Activated CD4-positive, alpha-beta T cell treated with anti-CD3 and anti-CD28 coated beads, Interleukin-2, Interleukin-6, amounts not matched to agents 100 ng/mL and 50 ng/mL, durations not matched to agents 16 hours and 8 hours (primary cell): Measurements from ENCODE around the gene COL15A1.

Source experiments
- DNase-seq: peaks from one replicate; pipeline ENCODE4 v3.0.0-alpha.2; 2020

The COL15A1 gene

DNA sequence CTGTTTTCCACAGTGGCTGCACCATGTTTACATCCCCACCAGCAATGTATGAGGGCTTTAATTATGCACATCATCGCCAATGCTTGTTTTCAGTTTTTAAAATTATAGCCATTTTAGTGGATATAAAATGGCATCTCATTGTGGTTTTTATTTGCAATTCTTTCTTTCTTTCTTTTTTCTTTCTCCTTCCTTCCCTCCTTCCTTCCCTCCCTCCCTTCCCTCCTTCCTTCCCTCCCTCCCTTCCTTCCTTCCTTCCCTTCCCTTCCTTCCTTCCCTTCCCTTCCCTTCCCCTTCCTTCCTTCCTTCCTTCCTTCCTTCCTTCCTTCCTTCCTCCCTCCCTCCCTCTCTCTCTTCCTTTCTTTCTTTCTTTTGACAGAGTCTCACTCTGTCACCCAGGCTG, 6.6 kb downstream of the COL15A1 start:
- no peak for DNase-seq

DNA sequence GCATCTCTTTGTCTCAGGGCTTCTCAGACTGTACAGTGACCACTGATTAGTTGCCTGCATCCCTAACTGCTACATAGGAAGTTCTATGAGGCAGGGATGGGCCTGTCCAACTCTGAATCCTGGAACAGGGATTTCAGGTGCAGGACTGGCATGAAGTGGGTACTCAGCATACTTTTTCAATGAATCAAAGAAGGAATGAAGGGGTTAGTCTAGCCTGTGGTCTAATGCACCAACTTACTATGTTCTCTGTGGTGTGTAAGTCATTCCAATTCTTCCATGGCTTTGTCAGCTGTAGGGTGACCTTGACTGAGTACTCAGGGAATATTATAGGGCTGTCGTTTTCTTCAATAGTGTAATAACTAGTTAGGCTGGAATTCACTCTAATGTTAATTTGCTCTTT, 8.3 kb downstream of the COL15A1 start:
- no peak for DNase-seq

DNA sequence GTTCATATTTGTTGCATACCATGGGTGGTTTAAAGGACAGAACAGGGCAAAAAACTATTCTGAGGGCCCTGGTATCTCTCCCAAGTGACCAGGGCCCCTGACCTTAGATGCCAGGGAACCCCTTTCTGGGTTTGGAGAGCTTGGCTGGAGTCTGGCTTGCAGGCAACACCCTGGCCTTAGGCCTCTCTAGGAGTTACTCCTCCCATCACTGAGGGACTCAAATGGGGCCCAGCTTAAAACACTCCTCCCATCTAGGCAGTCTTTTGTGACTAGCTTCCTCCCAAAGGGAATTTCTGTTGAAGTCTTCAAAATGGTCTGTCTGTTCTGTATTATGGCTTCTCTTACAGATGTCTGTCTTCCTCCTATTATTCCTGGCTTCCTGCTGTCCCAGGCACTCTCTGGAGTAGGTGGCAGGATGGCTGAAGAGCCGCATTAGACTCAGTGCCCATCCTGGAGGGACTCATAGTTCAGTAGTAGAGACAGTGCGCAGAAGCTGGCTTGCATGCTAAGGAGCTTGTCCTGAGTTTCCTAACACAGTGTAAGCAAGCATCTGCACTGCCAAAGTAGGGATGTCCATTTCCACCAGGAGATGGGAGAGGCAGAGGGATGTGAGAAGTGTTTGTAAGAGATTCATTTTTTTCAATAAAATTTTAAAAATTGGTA, 10.0 kb downstream of the COL15A1 start:
- no peak for DNase-seq

GRCh38 chr9:98954244-98954610, 10.5 kb downstream of the COL15A1 start:
- no peak for DNase-seq

DNA sequence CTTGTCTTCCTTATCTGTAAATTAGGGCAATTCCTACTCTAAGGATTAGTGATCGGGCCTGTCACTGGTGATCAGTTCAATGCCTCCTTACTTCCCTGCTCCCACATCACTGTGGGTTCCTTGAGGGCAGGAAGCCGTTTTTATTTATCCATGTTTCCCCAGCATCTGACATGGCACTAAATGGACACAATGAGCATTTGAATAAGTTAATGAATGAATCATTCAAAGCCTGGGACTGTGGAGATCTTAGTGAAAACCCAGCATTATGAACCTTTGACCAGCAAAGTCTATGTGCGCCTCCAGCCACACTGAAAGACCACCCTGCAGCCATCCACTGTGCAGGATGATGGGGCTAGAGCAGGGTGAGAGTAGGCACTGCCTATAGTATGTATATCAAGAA, 11.6 kb downstream of the COL15A1 start:
- no peak for DNase-seq

DNA sequence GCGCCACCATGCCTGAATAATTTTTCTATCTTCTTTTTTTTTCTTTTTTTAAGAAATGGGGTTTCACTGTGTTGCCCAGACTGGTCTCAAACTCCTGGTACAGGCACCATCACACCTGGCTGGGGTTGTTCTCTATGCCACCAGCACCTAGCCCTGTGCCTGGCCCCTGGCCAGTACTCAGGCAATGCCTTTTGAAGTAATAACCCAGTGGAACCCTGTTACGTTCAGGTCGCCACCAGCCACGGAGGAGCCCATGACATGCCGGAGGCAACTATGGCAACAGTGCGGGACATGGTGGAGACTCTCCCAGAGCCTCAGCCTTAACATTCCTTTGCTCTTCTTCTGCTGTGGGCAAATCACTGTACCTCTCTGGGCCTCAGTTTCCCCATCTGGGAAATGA, 14.1 kb downstream of the COL15A1 start:
- no peak for DNase-seq

DNA sequence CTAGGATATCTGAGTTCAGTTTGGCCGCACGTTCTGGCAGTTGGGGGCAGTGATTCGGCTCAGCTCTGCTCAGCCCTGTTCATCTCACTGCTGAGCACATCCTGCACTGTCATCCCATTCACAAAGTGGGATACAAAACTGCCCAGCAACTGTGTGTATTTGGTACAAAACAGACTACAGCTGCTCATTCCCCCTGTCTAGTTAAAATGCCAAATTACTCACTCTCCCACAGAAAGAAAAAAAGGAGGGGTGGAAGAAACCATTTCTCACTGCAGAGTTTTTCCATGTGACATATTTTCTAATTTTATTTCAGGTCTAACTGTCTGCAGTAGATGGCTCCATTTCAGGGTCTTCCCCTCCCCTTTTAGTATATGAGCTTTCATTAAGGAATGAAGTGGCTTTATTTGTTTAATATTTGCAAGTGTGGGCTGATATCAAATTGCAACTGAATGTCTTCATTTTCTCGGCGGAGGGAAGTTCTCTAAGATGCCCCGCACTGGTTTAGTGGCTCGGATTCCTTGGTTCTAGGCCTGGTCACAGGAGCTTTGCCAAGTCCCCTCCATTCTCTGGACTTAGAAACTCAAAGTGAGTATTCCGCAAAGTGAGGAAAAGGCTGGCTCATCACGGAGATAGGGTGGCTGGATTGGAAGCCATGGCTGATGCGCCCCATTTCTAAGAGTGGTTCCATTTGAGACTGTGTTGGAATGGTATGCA, 14.7 kb downstream of the COL15A1 start:
- no peak for DNase-seq

DNA sequence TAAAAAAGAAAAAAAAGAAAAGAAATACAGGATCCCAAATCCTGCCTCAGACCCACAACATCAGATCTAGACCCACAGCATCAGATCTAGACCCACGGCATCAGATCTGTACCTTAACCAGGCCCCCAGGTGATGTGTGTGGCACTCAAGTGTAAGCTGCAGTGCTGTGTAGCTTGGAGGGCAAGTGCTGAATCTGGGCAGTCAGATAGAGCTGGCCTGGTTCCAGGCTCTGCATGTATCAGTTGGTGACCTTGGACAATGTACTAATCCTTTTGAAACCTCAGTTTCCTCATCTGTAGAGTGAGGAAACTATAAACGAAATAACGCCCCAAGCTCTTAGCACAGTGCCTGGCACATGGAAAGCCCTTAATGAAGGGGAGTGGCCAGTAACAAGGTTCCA, 16.7 kb downstream of the COL15A1 start:
- no peak for DNase-seq

GRCh38 chr9:98961513-98962180, 17.9 kb downstream of the COL15A1 start:
- no peak for DNase-seq

DNA sequence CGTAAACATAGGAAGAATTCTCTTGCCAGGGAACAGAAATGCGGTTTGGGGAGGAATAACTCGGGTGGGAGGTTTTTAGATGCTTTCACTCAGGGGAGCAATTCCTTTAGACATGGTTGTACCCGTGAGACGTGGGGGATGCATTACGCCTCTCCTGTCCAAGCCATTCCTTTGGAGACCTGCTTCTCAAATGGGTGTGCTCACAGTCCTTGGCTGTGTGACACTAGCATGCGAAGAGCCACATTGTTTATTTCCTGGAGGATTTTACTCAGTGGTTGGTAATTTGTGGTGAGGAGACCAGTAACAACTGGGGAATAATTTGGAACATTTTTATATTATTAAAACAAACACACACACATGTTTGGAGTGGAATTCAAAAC, 18.5 kb downstream of the COL15A1 start:
- no peak for DNase-seq

DNA sequence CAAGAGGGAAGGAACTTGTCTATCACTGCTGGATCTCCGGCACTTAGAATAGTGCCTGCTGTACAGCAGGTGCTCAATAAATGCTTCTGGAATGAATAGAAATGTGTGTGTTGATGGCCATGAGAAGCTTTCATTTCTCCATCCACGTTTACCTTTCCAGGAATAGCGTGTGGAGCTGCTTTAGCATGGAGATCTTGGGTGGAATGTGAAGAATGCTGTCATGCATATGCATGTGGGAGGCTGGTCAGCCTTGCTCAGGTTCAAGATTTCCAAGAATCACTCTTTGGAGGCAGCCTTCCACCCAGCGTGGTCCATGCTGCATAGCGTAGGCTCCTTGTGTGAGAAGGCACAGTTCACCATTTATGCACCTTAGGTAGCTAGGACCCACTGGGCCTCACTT, 19.2 kb downstream of the COL15A1 start:
- DNase-seq, result no peak

DNA sequence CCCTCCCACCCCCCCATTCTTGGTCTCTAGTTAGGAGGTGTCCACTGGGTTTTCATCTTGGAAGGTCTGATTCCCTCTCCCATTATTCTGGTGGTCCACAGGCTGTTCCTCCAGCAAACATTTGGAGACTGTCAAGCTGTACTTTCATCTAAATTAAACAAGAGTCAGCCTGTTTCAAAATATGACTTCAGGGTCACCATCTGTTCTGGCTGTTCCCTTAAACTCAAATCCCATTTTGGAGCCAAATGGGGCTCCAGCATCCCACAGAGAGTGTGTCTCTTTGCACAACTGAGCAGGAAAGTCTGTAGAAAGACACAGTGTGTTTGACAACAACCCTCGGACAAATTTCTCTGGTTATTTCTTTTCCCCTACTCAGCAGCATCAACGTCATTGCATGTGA, 20.5 kb downstream of the COL15A1 start:
- DNase-seq, result no peak

DNA sequence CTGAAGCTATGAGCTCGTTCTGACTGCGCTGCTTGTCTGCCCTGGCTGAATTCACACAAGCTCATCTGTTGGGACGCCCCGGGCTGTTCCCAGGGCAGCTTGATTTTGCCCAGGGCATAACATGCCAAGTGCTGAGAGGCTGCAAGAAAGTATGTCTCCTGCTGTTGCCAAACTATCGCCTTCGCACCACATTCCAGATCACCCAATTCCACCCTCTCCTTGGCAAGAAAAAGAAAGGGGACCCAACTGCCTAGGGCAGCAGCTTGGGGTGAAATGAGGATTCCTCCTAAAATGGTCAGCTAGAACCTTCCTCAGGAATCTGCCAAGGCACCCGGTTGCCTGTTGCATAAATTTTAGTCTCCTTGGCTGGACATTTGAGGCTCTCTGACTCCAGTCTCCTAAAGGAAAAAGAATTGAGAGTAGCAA, 21.2 kb downstream of the COL15A1 start:
- DNase-seq, result no peak

DNA sequence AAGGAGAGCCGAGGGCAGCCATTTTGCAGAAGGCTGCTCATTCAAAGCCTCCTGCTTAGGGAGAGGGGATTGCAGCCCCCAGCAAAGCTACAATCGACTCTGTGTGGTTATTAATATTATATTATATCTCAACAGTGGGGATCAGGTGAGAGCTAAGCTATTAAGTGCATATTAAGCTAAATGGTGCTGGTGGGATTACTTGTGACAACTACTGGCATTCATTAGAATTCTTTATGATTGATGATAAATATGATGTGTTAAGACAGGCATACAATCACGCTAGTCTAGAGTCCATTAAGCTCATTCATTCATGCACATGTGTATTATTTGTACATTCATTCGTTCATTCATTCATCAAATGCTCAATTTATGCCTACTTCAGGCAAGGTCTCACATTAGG, 23.0 kb downstream of the COL15A1 start:
- DNase-seq, result no peak

GRCh38 chr9:98967257-98967656, 23.6 kb downstream of the COL15A1 start:
- no peak for DNase-seq

GRCh38 chr9:98967680-98968079, 24.0 kb downstream of the COL15A1 start:
- DNase-seq, result no peak

DNA sequence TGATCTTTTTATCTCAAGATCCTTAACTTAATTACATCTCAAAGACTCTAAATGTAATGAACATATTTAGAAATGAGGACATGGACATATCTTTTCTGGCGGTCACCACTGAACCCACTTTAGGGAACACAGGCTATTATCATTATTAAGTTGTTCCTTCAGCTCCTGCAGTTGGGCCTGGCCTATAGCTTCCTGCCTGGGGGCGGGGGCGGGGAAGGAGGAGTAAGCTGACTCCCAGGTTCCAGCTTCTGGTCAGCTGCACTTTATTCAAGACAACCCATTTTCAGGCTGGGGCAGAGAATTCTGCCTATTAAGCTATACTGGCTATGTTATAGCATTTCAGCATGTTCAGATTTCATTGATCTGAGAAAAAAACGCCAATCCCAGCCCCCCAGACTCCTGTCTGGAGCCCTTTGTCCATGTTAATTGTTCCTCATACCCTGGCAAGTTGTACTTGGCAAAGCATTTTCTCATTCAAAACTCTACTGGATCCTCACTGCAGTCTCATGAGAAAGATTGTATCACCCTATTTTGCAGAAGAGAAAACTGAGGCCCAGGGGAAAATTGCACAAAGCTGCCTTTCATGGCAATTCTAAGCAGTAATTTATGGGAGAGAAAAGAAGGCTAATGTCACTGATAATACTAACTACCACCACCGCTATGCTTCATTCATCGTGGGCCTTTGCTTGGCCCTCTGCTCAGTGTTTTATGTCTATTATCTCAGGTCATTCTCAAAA, 25.1 kb downstream of the COL15A1 start:
- DNase-seq, result no peak

- no peak for DNase-seq
These were observed 26.9 kb downstream of the COL15A1 start for GRCh38 chr9:98970532-98971041.

GRCh38 chr9:98971168-98971914, 27.6 kb downstream of the COL15A1 start:
- no peak for DNase-seq

DNA sequence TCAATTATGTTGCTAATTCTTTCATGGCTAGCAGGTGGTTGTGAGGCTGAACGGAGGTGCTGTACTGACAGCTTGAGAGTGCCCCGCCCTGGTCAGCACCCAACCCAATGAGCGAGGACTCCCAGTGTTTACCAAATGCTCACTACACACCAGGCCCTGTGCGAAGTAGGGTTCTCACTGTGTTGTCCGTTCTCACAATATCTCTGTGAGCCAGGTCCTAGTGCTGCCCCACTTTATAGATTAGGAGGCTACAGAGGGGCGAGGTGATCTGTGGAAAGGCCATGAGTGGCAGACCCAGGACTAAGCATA, 28.2 kb downstream of the COL15A1 start:
- no peak for DNase-seq

GRCh38 chr9:98972716-98973115, 29.0 kb downstream of the COL15A1 start:
- no peak for DNase-seq

DNA sequence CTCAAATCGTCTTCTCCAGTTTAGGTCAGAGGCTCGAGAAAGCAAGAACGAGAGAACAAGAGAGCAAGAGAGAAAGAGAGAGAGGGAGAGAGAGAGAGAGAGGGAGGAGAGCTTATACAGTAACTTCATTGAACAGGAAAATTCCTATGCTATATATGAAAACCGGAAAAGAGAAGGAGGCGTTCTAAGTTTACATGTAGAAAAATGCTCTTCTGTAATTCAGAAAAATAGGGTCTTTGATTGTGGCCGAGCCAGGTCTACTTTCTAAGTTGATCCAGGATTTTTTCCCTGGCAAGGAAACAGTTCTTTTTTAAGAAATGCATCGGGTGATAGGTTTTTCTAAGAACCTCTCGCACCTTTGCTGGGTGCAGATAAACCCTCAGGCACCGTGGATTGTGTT, 29.5 kb downstream of the COL15A1 start:
- DNase-seq, result no peak

DNA sequence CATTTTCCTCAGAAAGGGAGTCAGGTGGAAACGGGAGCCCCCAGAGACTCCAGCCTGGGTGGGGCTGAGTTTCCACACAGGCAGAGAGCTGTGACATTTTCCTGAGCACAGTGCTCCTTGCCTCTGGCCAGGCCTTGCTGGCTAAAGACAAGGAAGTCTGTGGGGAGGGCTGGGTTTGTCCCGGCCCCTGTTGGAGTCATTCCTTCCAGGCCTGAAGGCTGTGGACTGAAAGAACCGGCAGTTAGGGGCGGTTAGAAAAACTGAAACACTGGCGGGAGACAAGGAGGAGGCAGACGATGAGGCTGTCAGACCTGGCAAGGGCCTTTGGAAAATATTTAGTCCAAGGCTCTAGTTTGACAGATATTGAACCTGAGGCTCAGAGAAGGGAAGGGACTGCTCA, 29.9 kb downstream of the COL15A1 start:
- DNase-seq, result no peak
